HepG2 (cell line): Measurements from ENCODE around the gene SMIM44. TPM values are rescaled to one million over a fixed set of nuclear protein-coding genes. Genes with fewer than 3 reads are reported as not detected.
A peak's percentile ranks its signal among the peaks of the same experiment; 100 is the strongest.

ENCODE experiments used
- ATAC-seq: fragments of 200-7000 bp; cut with Tn5 transposase; 3 replicates; pipeline ENCODE4 v1.9.1; 2020; ENCODE audit warnings: mild to moderate bottlenecking, moderate library complexity
- BruUV-seq: library from RNA; stranded (reverse); fragments of 400-500 nt; replicated peaks from 2 replicates; lab custom pipeline; 2021; lab: Mats Ljungman, UMichigan
- CTCF ChIA-PET: fragments of 300-600 bp; formaldehyde crosslinking; extraction: SDS; loops from one replicate; lab custom pipeline; 2021; ENCODE audit warnings: low total read pairs, inconsistent platforms, low intra/inter-chr PET ratio; lab: Yijun Ruan, JAX
- POLR2A ChIA-PET: fragments of 350-600 bp; sonication (Branson Sonifier 250); formaldehyde crosslinking; loops from one replicate; lab custom pipeline; 2020; ENCODE audit warnings: antibody characterized with exemption, inconsistent platforms; lab: Yijun Ruan, JAX
- DNase-seq: peaks from one replicate; pipeline ENCODE4 v3.0.0-alpha.2; 2015; ENCODE audit warnings: low spot score
- FAIRE-seq: peaks from 3 replicates; lab custom pipeline; 2011; peaks lifted over from hg19 to GRCh38; lab: Jason Lieb, UNC
- H2AFZ ChIP-seq: one replicate; pipeline ENCODE4 v1.6.1; 2011; ENCODE audit warnings: low read length, inconsistent platforms
- H3K27ac ChIP-seq: fragments of 300-600 bp; 3 replicates; pipeline ENCODE4 v1.8.0; 2011; ENCODE audit warnings: mixed run types, mild to moderate bottlenecking, mixed read lengths, low read length, inconsistent platforms; ENCODE audit not compliant: insufficient read depth; ENCODE audit errors: extremely low read length
- H3K27me3 ChIP-seq, 2 experiments: fragments of 200-600 bp in 1 of 2; 2 replicates in 1 of 2; 3 replicates in 1 of 2; pipeline versions ENCODE4 v1.6.0 to v1.8.0; 2011; ENCODE audit warnings: low read length in 2 of 2, mild to moderate bottlenecking in 2 of 2, moderate library complexity in 2 of 2, inconsistent platforms in 1 of 2; ENCODE audit not compliant: insufficient read depth in 2 of 2, control insufficient read depth in 1 of 2
- H3K36me3 ChIP-seq, 2 experiments: fragments of 200-600 bp in 1 of 2; replicated peaks in 1 of 2; 2 replicates in 1 of 2; 3 replicates in 1 of 2; pipeline versions ENCODE4 v1.5.1 to v1.8.0; 2011; ENCODE audit warnings: low read length in 2 of 2, inconsistent platforms in 1 of 2; ENCODE audit not compliant: insufficient read depth in 2 of 2, control insufficient read depth in 1 of 2
- H3K4me1 ChIP-seq: 2 replicates; pipeline ENCODE4 v1.5.1; 2012; ENCODE audit warnings: low read length, inconsistent platforms; ENCODE audit not compliant: insufficient read depth
- H3K4me2 ChIP-seq: 2 replicates; pipeline ENCODE4 v1.6.0; 2011; ENCODE audit warnings: low read depth, low read length, inconsistent platforms
- H3K4me3 ChIP-seq, 3 experiments: fragments of 200-600 bp in 1 of 3; sonication (generic), shearing (Covaris generic) in 1 of 3; replicated peaks in 1 of 3; 2 replicates each; pipeline ENCODE4 v1.5.1; 2011 to 2016; ENCODE audit warnings: low read length in 3 of 3, inconsistent platforms in 2 of 3, low read depth in 2 of 3, mild to moderate bottlenecking in 2 of 3, control low read depth in 1 of 3, mixed read lengths in 1 of 3; ENCODE audit not compliant: insufficient read depth in 1 of 3
- H3K79me2 ChIP-seq: one replicate; pipeline ENCODE4 v1.6.1; 2011; ENCODE audit warnings: low read length, inconsistent platforms; ENCODE audit not compliant: insufficient read depth
- H3K9ac ChIP-seq: 2 replicates; pipeline ENCODE4 v1.6.0; 2011; ENCODE audit warnings: mild to moderate bottlenecking, low read depth, low read length, inconsistent platforms; ENCODE audit not compliant: insufficient read depth
- H3K9me3 ChIP-seq: 2 replicates; pipeline ENCODE4 v1.5.1; 2012; ENCODE audit warnings: mild to moderate bottlenecking, low read length
- H4K20me1 ChIP-seq: 2 replicates; pipeline ENCODE4 v1.6.0; 2011; ENCODE audit warnings: inconsistent platforms, mild to moderate bottlenecking, low read length, moderate library complexity; ENCODE audit not compliant: insufficient read depth
- AKNA ChIP-seq: sonication (generic); formaldehyde crosslinking; IDR thresholded peaks from 2 replicates; pipeline ENCODE4 v1.4.0; 2020; ENCODE audit warnings: missing genetic modification reagents, borderline replicate concordance
- ATRX ChIP-seq: sonication (generic); formaldehyde crosslinking; IDR thresholded peaks from 2 replicates; pipeline ENCODE4 v1.4.0; 2020; ENCODE audit warnings: missing genetic modification reagents, borderline replicate concordance
- BCL6 ChIP-seq: IDR thresholded peaks from 2 replicates; pipeline ENCODE4 v1.6.1; 2016; ENCODE audit warnings: missing genetic modification reagents, missing compliant biosample characterization
- CEBPB ChIP-seq: IDR thresholded peaks from 2 replicates; pipeline ENCODE4 v1.6.1; 2011; ENCODE audit warnings: low read depth, low read length, improper control_type of control experiment, borderline replicate concordance
- CEBPG ChIP-seq: IDR thresholded peaks from 2 replicates; pipeline ENCODE4 v1.6.1; 2016
- GTF3A ChIP-seq: sonication (generic); formaldehyde crosslinking; conservative IDR thresholded peaks from 2 replicates; pipeline ENCODE4 v1.4.0; 2020; ENCODE audit warnings: mild to moderate bottlenecking, missing genetic modification reagents
- POGZ ChIP-seq: sonication (generic); formaldehyde crosslinking; IDR thresholded peaks from 2 replicates; pipeline ENCODE4 v1.4.0; 2020; ENCODE audit warnings: mild to moderate bottlenecking, missing genetic modification reagents
- PRMT3 ChIP-seq: sonication (generic); formaldehyde crosslinking; IDR thresholded peaks from 2 replicates; pipeline ENCODE4 v1.8.1; 2022; ENCODE audit warnings: low read depth, mild to moderate bottlenecking, moderate library complexity, missing genetic modification reagents, borderline replicate concordance
- SATB2 ChIP-seq: sonication (generic); formaldehyde crosslinking; IDR thresholded peaks from 2 replicates; pipeline ENCODE4 v1.5.0; 2020; ENCODE audit warnings: missing genetic modification reagents
- SIX4 ChIP-seq: sonication (generic); formaldehyde crosslinking; IDR thresholded peaks from 2 replicates; pipeline ENCODE4 v1.4.0; 2020; ENCODE audit warnings: missing genetic modification reagents
- SNAPC5 ChIP-seq: sonication (generic); formaldehyde crosslinking; IDR thresholded peaks from 2 replicates; pipeline ENCODE4 v1.8.1; 2023; ENCODE audit warnings: mild to moderate bottlenecking, missing genetic modification reagents, borderline replicate concordance
- ZNF280B ChIP-seq: sonication (generic); formaldehyde crosslinking; IDR thresholded peaks from 2 replicates; pipeline ENCODE4 v1.5.0; 2020; ENCODE audit warnings: missing genetic modification reagents, mild to moderate bottlenecking, borderline replicate concordance
- ZNF362 ChIP-seq: sonication (generic); formaldehyde crosslinking; IDR thresholded peaks from 2 replicates; pipeline ENCODE4 v1.4.0; 2020; ENCODE audit warnings: missing genetic modification reagents, mild to moderate bottlenecking, borderline replicate concordance
- ZNF441 ChIP-seq: sonication (generic); formaldehyde crosslinking; IDR thresholded peaks from 2 replicates; pipeline ENCODE4 v1.7.0; 2021; ENCODE audit warnings: missing genetic modification reagents, borderline replicate concordance
- ZNF446 ChIP-seq: sonication (generic); formaldehyde crosslinking; IDR thresholded peaks from 2 replicates; pipeline ENCODE4 v1.5.0; 2020; ENCODE audit warnings: mild to moderate bottlenecking, missing genetic modification reagents
- ZNF7 ChIP-seq: IDR thresholded peaks from 2 replicates; pipeline ENCODE4 v1.6.1; 2016; ENCODE audit warnings: missing biosample characterization, missing genetic modification reagents
- ZNF816 ChIP-seq: sonication (generic); formaldehyde crosslinking; IDR thresholded peaks from 2 replicates; pipeline ENCODE4 v1.8.0; 2022; ENCODE audit warnings: missing genetic modification reagents, mild to moderate bottlenecking, borderline replicate concordance
- ZNF839 ChIP-seq: sonication (generic); formaldehyde crosslinking; IDR thresholded peaks from 2 replicates; pipeline ENCODE4 v1.4.0; 2020; ENCODE audit warnings: missing genetic modification reagents, mild to moderate bottlenecking, borderline replicate concordance
- WGBS: methylation state at CpG from one replicate; pipeline ENCODE4 v1.1.6; 2017; ENCODE audit warnings: low lambda C conversion rate; 5-methylcytosine and 5-hydroxymethylcytosine counted together
- in situ Hi-C: cut with HindIII; loops from 2 replicates; pipeline ENCODE4 v1.10.0; 2017; ENCODE audit warnings: low pct_unique_long_range_greater_than_20kb; ENCODE audit not compliant: extremely low pct_ligation_motif_present
- intact Hi-C: fragments of 100-400 bp; cut with micrococcal nuclease; formaldehyde crosslinking; loops from one replicate; pipeline ENCODE4 v1.10.0; 2022; ENCODE audit not compliant: unreplicated experiment
- polyA plus RNA-seq, 8 experiments: library from polyadenylated mRNA; depleted of rRNA in 3 of 8; stranded (reverse) in 7 of 8; unstranded in 1 of 8; fragments of >200 nt; fragmentation: Illumina TruSeq in 4 of 8; extraction: Trizol in 4 of 8; gene quantifications; 2 replicates each; pipeline versions ENCODE4 v1.2.1 to v1.2.3, GENCODE V29; 2011 to 2016; ENCODE audit warnings: low read depth in 4 of 8, missing spikeins in 1 of 8, mixed read lengths in 1 of 8; ENCODE audit not compliant: insufficient read depth in 1 of 8
- total RNA-seq, 5 experiments: library from RNA; depleted of rRNA; stranded (reverse); fragments of >200 nt; fragmentation: Illumina TruSeq; extraction: Trizol; gene quantifications; 2 replicates each; pipeline ENCODE4 v1.2.3, GENCODE V29; 2016; ENCODE audit warnings: low read depth in 1 of 5

The SMIM44 gene
- total and polyA plus RNA-seq, 2 of the 13 experiments (the other 11 are each of a cell fraction or from before 2014, with no cell fraction given), result not detected

- Histone ChIP-seq H3K27ac (no peak overlapping the region), H3K79me2 (peaks cover 37% of the 10 kb centered on the region), H3K4me3 (no peak overlapping the region; a peak in 1 of 6 replicates), H3K27me3 (no peaks in the 10 kb centered on the region; a peak in 1 of 5 replicates), H3K4me1 (peaks cover 59% of the 10 kb centered on the region), H3K9me3 (no peaks in the 10 kb centered on the region), H3K9ac (no peak overlapping the region), H3K36me3 (peaks cover 3 to 7% of the 10 kb centered on the region in 2 experiments; a peak in 3 of 5 replicates), H4K20me1 (no peaks in the 10 kb centered on the region; the same call in 1 of the 2 replicates), H2AFZ (no peak overlapping the region), H3K4me2 (peak overlapping the region; percentile 73; the same call in 1 of the 2 replicates)
- POLR2A ChIA-PET, result no interaction called here
- intact Hi-C loops, result loop anchor here (5.0 kb wide), 1 partner anchor 68 kb away; the partner anchor contains the start of gene HMG20B
- no peak for ATAC-seq
- no TSS peak for BruUV-seq
- WGBS, result 57% methylated on average over 5 of the region's 5 CpGs
- in situ Hi-C loops, result no loop called here
- no peak for FAIRE-seq
- CTCF ChIA-PET, result no interaction called here
- DNase-seq, result no peak
- no peak for TF ChIP-seq AKNA (CRISPR knock-in tag)
- no peak for TF ChIP-seq ZNF816
- no peak for TF ChIP-seq ZNF280B (CRISPR knock-in tag)
- TF ChIP-seq BCL6 (CRISPR knock-in tag), result no peak
- TF ChIP-seq ZNF7 (CRISPR knock-in tag), result 0 out of 2 replicates have a peak, but pooled peaks have one; percentile 24
- TF ChIP-seq ATRX (CRISPR knock-in tag), result no peak
- no peak for TF ChIP-seq SATB2 (CRISPR knock-in tag)
- no peak for TF ChIP-seq PRMT3
- no peak for TF ChIP-seq POGZ (CRISPR knock-in tag)
- TF ChIP-seq SNAPC5, result no peak
- no peak for TF ChIP-seq ZNF362
- no peak for TF ChIP-seq ZNF446 (CRISPR knock-in tag)
- no peak for TF ChIP-seq GTF3A
- TF ChIP-seq CEBPB, result peak; percentile 52; the same call in 1 of the 2 replicates
- no peak for TF ChIP-seq ZNF839
- peak; percentile 27; the same call in 1 of the 2 replicates for TF ChIP-seq CEBPG (CRISPR knock-in tag)
- TF ChIP-seq ZNF441 (CRISPR knock-in tag), result no peak
- TF ChIP-seq SIX4 (CRISPR knock-in tag), result no peak
Measured at GRCh38 chr19:3504735-3505134, 21.5 kb upstream of the SMIM44 start.
